Activated CD8-positive, alpha-beta T cell treated with anti-CD3 and anti-CD28 coated beads for 36 hours (primary cell): ENCODE results near the gene MRPL20. TPM values are rescaled to one million over a fixed set of nuclear protein-coding genes. Genes with fewer than 3 reads are reported as not detected.
"Not testable (repeated sequence)": the region's sequence is repeated elsewhere in the genome, so short reads cannot be mapped to it uniquely, and the experiment has no call there.

Experiments used
- ATAC-seq: fragments of 200-7000 bp; cut with Tn5 transposase; one replicate; pipeline ENCODE4 v1.10.0; 2021; ENCODE audit warnings: mild to moderate bottlenecking, moderate library complexity
- CTCF ChIA-PET: fragments of 350-600 bp; sonication (Branson Sonifier 250); formaldehyde crosslinking; loops from one replicate; lab custom pipeline; 2021; ENCODE audit warnings: antibody characterized with exemption; lab: Charles Lee
- POLR2A ChIA-PET: fragments of 350-600 bp; sonication (Branson Sonifier 250); formaldehyde crosslinking; loops from one replicate; lab custom pipeline; 2021; ENCODE audit warnings: antibody characterized with exemption; lab: Charles Lee
- DNase-seq: peaks from one replicate; pipeline ENCODE4 v3.0.0-alpha.2; 2020
- H3K27ac Mint-ChIP-seq: one replicate; pipeline ENCODE4 v1.8.0; 2021; ENCODE audit warnings: mild to moderate bottlenecking, mixed read lengths
- H3K27me3 Mint-ChIP-seq: one replicate; pipeline ENCODE4 v1.8.0; 2021; ENCODE audit warnings: mixed read lengths
- H3K36me3 Mint-ChIP-seq: one replicate; pipeline ENCODE4 v1.8.0; 2021; ENCODE audit warnings: low read depth, mixed read lengths
- H3K4me1 Mint-ChIP-seq: one replicate; pipeline ENCODE4 v1.8.0; 2021; ENCODE audit warnings: low read depth, mixed read lengths
- H3K4me3 Mint-ChIP-seq: one replicate; pipeline ENCODE4 v1.8.0; 2021; ENCODE audit warnings: mild to moderate bottlenecking, moderate library complexity, mixed read lengths
- H3K9me3 Mint-ChIP-seq: one replicate; pipeline ENCODE4 v1.8.0; 2021; ENCODE audit warnings: mixed read lengths
- CTCF ChIP-seq: fragments of 200-600 bp; IDR thresholded peaks from one replicate; pipeline ENCODE4 v1.8.0; 2022; ENCODE audit warnings: antibody characterized with exemption, mild to moderate bottlenecking
- intact Hi-C: fragments of 100-400 bp; cut with micrococcal nuclease; formaldehyde crosslinking; loops from one replicate; pipeline ENCODE4 v1.10.0; 2022
- total RNA-seq, 2 experiments: library from RNA; stranded (reverse); gene quantifications; one replicate each; pipeline ENCODE4 v1.2.3, GENCODE V29; 2021

MRPL20 gene
- total RNA-seq, 2 experiments from 2014 or later = 127 to 129 TPM

- Mint-ChIP-seq H3K36me3 (no peaks in the 10 kb centered on the region), H3K4me1 (peaks cover 12% of the 10 kb centered on the region), H3K4me3 (no peak overlapping the region), H3K27me3 (peaks cover 23% of the 10 kb centered on the region), H3K27ac (no peak overlapping the region), H3K9me3 (no peaks in the 10 kb centered on the region)
- intact Hi-C loops = no loop called here
- CTCF ChIA-PET = interaction anchor here (1.2 kb wide), 1 partner anchor 10 kb away, joined by 3 read pairs; no protein-coding TSS in a partner anchor
- POLR2A ChIA-PET = no interaction called here
- ATAC-seq = no peak
- TF ChIP-seq CTCF = no peak
- DNase-seq = no peak
Observed at GRCh38 chr1:1430114-1430982, 23.3 kb upstream of the MRPL20 start.

- POLR2A ChIA-PET = no interaction called here
- H3K9me3 Mint-ChIP-seq = no peaks in the 10 kb centered on the region
- intact Hi-C loops = no loop called here
- H3K4me3 Mint-ChIP-seq = no peak overlapping the region
- no peak overlapping the region for H3K27ac Mint-ChIP-seq
- DNase-seq (no peak), ATAC-seq (no peak)
- no peaks in the 10 kb centered on the region for H3K36me3 Mint-ChIP-seq
- CTCF ChIA-PET = interaction anchor here (0.7 kb wide), 1 partner anchor 12 kb away, joined by 3 read pairs; no protein-coding TSS in a partner anchor
- H3K4me1 Mint-ChIP-seq = peaks cover 8% of the 10 kb centered on the region
- no peak for TF ChIP-seq CTCF
- H3K27me3 Mint-ChIP-seq = peaks cover 20% of the 10 kb centered on the region
Observed at GRCh38 chr1:1429671-1430073, 22.6 kb upstream of the MRPL20 start.

- H3K27ac Mint-ChIP-seq, intact Hi-C loops, ATAC-seq, H3K36me3 Mint-ChIP-seq, H3K4me3 Mint-ChIP-seq, H3K4me1 Mint-ChIP-seq, POLR2A ChIA-PET, H3K9me3 Mint-ChIP-seq, DNase-seq: not testable (repeated sequence)
- peaks cover 20% of the 10 kb centered on the region for H3K27me3 Mint-ChIP-seq
- CTCF ChIA-PET = interaction anchor here (0.7 kb wide), 1 partner anchor 12 kb away, joined by 3 read pairs; no protein-coding TSS in a partner anchor
Observed at GRCh38 chr1:1428967-1429366, 21.9 kb upstream of the MRPL20 start.

- CTCF ChIA-PET = no interaction called here
- intact Hi-C loops = no loop called here
- H3K4me3 Mint-ChIP-seq = no peak overlapping the region
- no peak overlapping the region for H3K27ac Mint-ChIP-seq
- no peaks in the 10 kb centered on the region for H3K36me3 Mint-ChIP-seq
- ATAC-seq = no peak
- POLR2A ChIA-PET = no interaction called here
- TF ChIP-seq CTCF = no peak
- no peak for DNase-seq
- no peaks in the 10 kb centered on the region for H3K9me3 Mint-ChIP-seq
- H3K27me3 Mint-ChIP-seq = peaks cover 21% of the 10 kb centered on the region
- H3K4me1 Mint-ChIP-seq = peaks cover 7% of the 10 kb centered on the region
Observed at GRCh38 chr1:1428174-1428573, 21.1 kb upstream of the MRPL20 start.

GRCh38 chr1:1427820-1428148 is 20.7 kb upstream of the MRPL20 start:
- no peak for TF ChIP-seq CTCF
- ATAC-seq = no peak
- Mint-ChIP-seq H3K4me1 (peaks cover 11% of the 10 kb centered on the region), H3K27me3 (peaks cover 24% of the 10 kb centered on the region), H3K36me3 (no peaks in the 10 kb centered on the region), H3K4me3 (no peak overlapping the region), H3K27ac (no peak overlapping the region), H3K9me3 (no peaks in the 10 kb centered on the region)
- ChIA-PET POLR2A (no interaction called here), CTCF (no interaction called here)
- intact Hi-C loops = no loop called here
- no peak for DNase-seq
